BLaER1 treated with 17β-estradiol and CSF1 and Interleukin-3, amounts not matched to agents 10 nM and 100 nM (cell line): ENCODE results near the gene EN1.

Experiments used
- H3K27ac ChIP-seq, 11 experiments: shearing (Covaris generic); formaldehyde crosslinking; 2 replicates each; pipeline ENCODE4 v1.8.1; 2022
- H3K27me3 ChIP-seq, 11 experiments: shearing (Covaris generic); formaldehyde crosslinking; 2 replicates each; pipeline ENCODE4 v1.8.1; 2022
- H3K36me3 ChIP-seq, 11 experiments: shearing (Covaris generic); formaldehyde crosslinking; 2 replicates each; pipeline ENCODE4 v1.8.1; 2022
- H3K4me1 ChIP-seq, 10 experiments: shearing (Covaris generic); formaldehyde crosslinking; 2 replicates each; pipeline ENCODE4 v1.8.1; 2022
- H3K4me2 ChIP-seq, 11 experiments: shearing (Covaris generic); formaldehyde crosslinking; 2 replicates each; pipeline ENCODE4 v1.8.1; 2022
- H3K4me3 ChIP-seq, 10 experiments: shearing (Covaris generic); formaldehyde crosslinking; 2 replicates each; pipeline ENCODE4 v1.8.1; 2022
- H3K9ac ChIP-seq, 11 experiments: shearing (Covaris generic); formaldehyde crosslinking; 2 replicates each; pipeline ENCODE4 v1.8.1; 2022
- H3K9me3 ChIP-seq, 11 experiments: shearing (Covaris generic); formaldehyde crosslinking; replicated peaks in 1 of 11; 2 replicates each; pipeline ENCODE4 v1.8.1; 2022
- H4K20me1 ChIP-seq, 11 experiments: shearing (Covaris generic); formaldehyde crosslinking; 2 replicates each; pipeline ENCODE4 v1.8.1; 2022
- Cebpa-rat ChIP-seq, 11 experiments: shearing (Covaris generic); IDR thresholded peaks; 2 replicates each; pipeline ENCODE4 v1.8.1; 2022

Gene EN1

GRCh38 chr2:118857677-118858484, 10.4 kb upstream of the EN1 start:
- peaks cover 89 to 100% (median 97%) of the 10 kb centered on the region in 11 experiments for H3K27me3 ChIP-seq
- no peak overlapping the region for H3K27ac ChIP-seq
- H3K4me1 ChIP-seq: peaks cover 0 to 7% (median 4%) of the 10 kb centered on the region in 10 experiments; a peak in 10 of 20 replicates
- TF ChIP-seq Cebpa-rat (IDR thresholded peaks at IDR 0.05): no peak
- H3K4me3 ChIP-seq: no peak overlapping the region
- no peaks in the 10 kb centered on the region for H3K36me3 ChIP-seq
- H3K4me2 ChIP-seq: no peak overlapping the region
- H3K9ac ChIP-seq: no peak overlapping the region
- peaks cover 0 to 74% (median 48%) of the 10 kb centered on the region in 11 experiments; a peak in 16 of 22 replicates for H4K20me1 ChIP-seq
- H3K9me3 ChIP-seq: peaks cover 0 to 32% (median 6%) of the 10 kb centered on the region in 11 experiments; a peak in 12 of 22 replicates

DNA sequence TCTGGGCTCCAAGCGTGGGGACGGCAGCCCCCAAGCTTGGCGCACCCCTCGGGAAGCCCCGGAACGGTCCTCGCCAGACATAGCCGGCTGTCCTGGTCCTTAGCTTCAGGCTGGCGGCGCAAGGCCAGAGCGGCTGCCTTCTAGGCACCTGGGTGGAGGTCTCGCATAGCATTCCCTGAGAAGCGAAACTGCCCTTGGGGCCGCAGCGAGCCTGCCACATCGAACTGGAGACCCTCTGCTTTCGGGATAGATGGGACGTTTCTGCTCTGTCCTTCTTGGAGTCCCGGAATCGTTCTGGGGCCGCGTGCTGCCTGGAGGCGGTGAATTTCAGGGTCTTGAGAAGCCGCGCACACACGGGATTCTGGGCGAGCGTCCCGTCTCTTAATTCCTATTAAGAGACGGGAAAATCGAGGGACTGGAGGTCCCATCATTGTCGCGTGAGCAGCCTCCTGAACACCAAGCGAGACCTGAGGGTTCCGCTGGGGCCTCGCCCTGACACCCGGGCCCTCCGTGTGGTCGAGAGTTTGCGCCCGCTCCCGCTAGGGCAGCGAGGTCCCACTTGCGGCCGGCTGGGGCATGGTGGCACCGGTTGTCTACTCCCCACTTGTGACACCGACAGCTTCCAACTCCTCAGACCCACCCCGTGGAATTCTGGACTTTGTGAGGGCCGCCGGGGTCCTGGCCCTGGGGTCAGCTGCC, 9.7 kb upstream of the EN1 start:
- H3K4me3 ChIP-seq: no peak overlapping the region

GRCh38 chr2:118856330-118856977, 9.0 kb upstream of the EN1 start:
- Histone ChIP-seq H4K20me1 (peaks cover 0 to 82% (median 54%) of the 10 kb centered on the region in 11 experiments; a peak in 16 of 22 replicates), H3K27me3 (peaks cover 100% of the 10 kb centered on the region in 11 experiments), H3K9ac (no peak overlapping the region), H3K4me3 (peak overlapping the region in 5 of 10 experiments; percentile 13 to 60 (median 43); a peak in 3 of 20 replicates), H3K36me3 (no peaks in the 10 kb centered on the region), H3K4me1 (peaks cover 0 to 7% (median 4%) of the 10 kb centered on the region in 10 experiments; a peak in 10 of 20 replicates), H3K9me3 (peaks cover 0 to 35% (median 6%) of the 10 kb centered on the region in 11 experiments; a peak in 12 of 22 replicates), H3K27ac (no peak overlapping the region), H3K4me2 (peak overlapping the region in 9 of 11 experiments; percentile 67 to 84 (median 74); a peak in 16 of 22 replicates)
- TF ChIP-seq Cebpa-rat (IDR thresholded peaks at IDR 0.05): no peak

More for the DNA sequence above, 9.7 kb upstream of the EN1 start:
- peaks cover 96 to 100% (median 100%) of the 10 kb centered on the region in 11 experiments for H3K27me3 ChIP-seq
- peaks cover 0 to 35% (median 6%) of the 10 kb centered on the region in 11 experiments; a peak in 12 of 22 replicates for H3K9me3 ChIP-seq
- no peak for TF ChIP-seq Cebpa-rat (IDR thresholded peaks at IDR 0.05)
- peaks cover 0 to 79% (median 54%) of the 10 kb centered on the region in 11 experiments; a peak in 16 of 22 replicates for H4K20me1 ChIP-seq
- H3K4me2 ChIP-seq: no peak overlapping the region; a peak in 1 of 22 replicates
- H3K4me1 ChIP-seq: peaks cover 0 to 7% (median 4%) of the 10 kb centered on the region in 10 experiments; a peak in 10 of 20 replicates
- no peak overlapping the region for H3K9ac ChIP-seq
- no peak overlapping the region for H3K27ac ChIP-seq
- H3K36me3 ChIP-seq: no peaks in the 10 kb centered on the region

GRCh38 chr2:118855451-118856279, 8.2 kb upstream of the EN1 start:
- Histone ChIP-seq H3K27me3 (peaks cover 100% of the 10 kb centered on the region in 11 experiments), H4K20me1 (peaks cover 0 to 82% (median 54%) of the 10 kb centered on the region in 11 experiments; a peak in 16 of 22 replicates), H3K9me3 (peaks cover 0 to 39% (median 11%) of the 10 kb centered on the region in 11 experiments; a peak in 14 of 22 replicates), H3K9ac (no peak overlapping the region), H3K27ac (no peak overlapping the region), H3K4me3 (peak overlapping the region; percentile 13 to 60 (median 42); a peak in 14 of 20 replicates), H3K36me3 (no peaks in the 10 kb centered on the region), H3K4me1 (peaks cover 0 to 7% (median 4%) of the 10 kb centered on the region in 10 experiments; a peak in 10 of 20 replicates), H3K4me2 (peak overlapping the region; percentile 53 to 84 (median 74))
- TF ChIP-seq Cebpa-rat (IDR thresholded peaks at IDR 0.05): no peak

GRCh38 chr2:118854507-118855345, 7.3 kb upstream of the EN1 start:
- no peak overlapping the region for H3K27ac ChIP-seq
- TF ChIP-seq Cebpa-rat (IDR thresholded peaks at IDR 0.05): no peak
- no peak overlapping the region for H3K9ac ChIP-seq
- H3K4me2 ChIP-seq: no peak overlapping the region
- H3K4me1 ChIP-seq: peaks cover 0 to 7% (median 4%) of the 10 kb centered on the region in 10 experiments; a peak in 10 of 20 replicates
- peaks cover 6 to 48% (median 20%) of the 10 kb centered on the region in 11 experiments; a peak in 20 of 22 replicates for H3K9me3 ChIP-seq
- H3K27me3 ChIP-seq: peaks cover 100% of the 10 kb centered on the region in 11 experiments
- no peak overlapping the region for H3K4me3 ChIP-seq
- H3K36me3 ChIP-seq: no peaks in the 10 kb centered on the region
- H4K20me1 ChIP-seq: peaks cover 0 to 85% (median 54%) of the 10 kb centered on the region in 11 experiments; a peak in 16 of 22 replicates

GRCh38 chr2:118853651-118854291, 6.3 kb upstream of the EN1 start:
- Histone ChIP-seq H3K4me2 (no peak overlapping the region), H3K9ac (no peak overlapping the region), H3K9me3 (peaks cover 12 to 57% (median 28%) of the 10 kb centered on the region in 11 experiments; a peak in 20 of 22 replicates), H3K36me3 (no peaks in the 10 kb centered on the region), H3K4me1 (peaks cover 0 to 7% (median 4%) of the 10 kb centered on the region in 10 experiments; a peak in 10 of 20 replicates), H3K27me3 (peaks cover 100% of the 10 kb centered on the region in 11 experiments), H3K4me3 (peak overlapping the region in 1 of 10 experiments; percentile 15; a peak in 1 of 20 replicates), H4K20me1 (peaks cover 0 to 86% (median 61%) of the 10 kb centered on the region in 11 experiments; a peak in 16 of 22 replicates), H3K27ac (no peak overlapping the region)
- no peak for TF ChIP-seq Cebpa-rat (IDR thresholded peaks at IDR 0.05)
